ENCODE results near the gene SLC9A2.

Gene SLC9A2

GRCh38 chr2:102618452-102619413 is 620 bp upstream of the SLC9A2 start:
- DNase-seq (ENCODE audit: low spot score): no peak

- no peak for DNase-seq (ENCODE audit: low spot score)
Measured at GRCh38 chr2:102620332-102620731, 979 bp downstream of the SLC9A2 start.

- DNase-seq (ENCODE audit: low spot score): no peak
Measured at GRCh38 chr2:102621630-102622029, 2.3 kb downstream of the SLC9A2 start.

GRCh38 chr2:102622646-102623045 is 3.3 kb downstream of the SLC9A2 start:
- no peak for DNase-seq (ENCODE audit: low spot score)

GRCh38 chr2:102630458-102630857 is 11.1 kb downstream of the SLC9A2 start:
- no peak for DNase-seq (ENCODE audit: low spot score)

- no peak for DNase-seq (ENCODE audit: low spot score)
Measured at GRCh38 chr2:102632380-102633175, 13.2 kb downstream of the SLC9A2 start.

GRCh38 chr2:102634831-102635241 is 15.5 kb downstream of the SLC9A2 start:
- DNase-seq (ENCODE audit: low spot score): no peak

GRCh38 chr2:102635317-102635716 is 16.0 kb downstream of the SLC9A2 start:
- no peak for DNase-seq (ENCODE audit: low spot score)

- no peak for DNase-seq (ENCODE audit: low spot score)
Measured at GRCh38 chr2:102636283-102636907, 17.0 kb downstream of the SLC9A2 start.

- no peak for DNase-seq (ENCODE audit: low spot score)
Measured at GRCh38 chr2:102637358-102637757, 18.0 kb downstream of the SLC9A2 start.

GRCh38 chr2:102639429-102639828 is 20.1 kb downstream of the SLC9A2 start:
- no peak for DNase-seq (ENCODE audit: low spot score)

GRCh38 chr2:102652126-102652525 is 32.8 kb downstream of the SLC9A2 start:
- no peak for DNase-seq (ENCODE audit: low spot score)

- no peak for DNase-seq (ENCODE audit: low spot score)
Measured at GRCh38 chr2:102657770-102658169, 38.4 kb downstream of the SLC9A2 start.

- DNase-seq (ENCODE audit: low spot score): no peak
Measured at GRCh38 chr2:102660070-102660469, 40.7 kb downstream of the SLC9A2 start.

- DNase-seq (ENCODE audit: low spot score): no peak
Measured at GRCh38 chr2:102660574-102660973, 41.2 kb downstream of the SLC9A2 start.

- no peak for DNase-seq (ENCODE audit: low spot score)
Measured at GRCh38 chr2:102661846-102662245, 42.5 kb downstream of the SLC9A2 start.

GRCh38 chr2:102662833-102663232 is 43.5 kb downstream of the SLC9A2 start:
- no peak for DNase-seq (ENCODE audit: low spot score)

GRCh38 chr2:102663381-102663780 is 44.0 kb downstream of the SLC9A2 start:
- DNase-seq (ENCODE audit: low spot score): no peak

GRCh38 chr2:102664471-102664909 is 45.1 kb downstream of the SLC9A2 start:
- no peak for DNase-seq (ENCODE audit: low spot score)

- DNase-seq (ENCODE audit: low spot score): no peak
Measured at GRCh38 chr2:102667072-102667471, 47.7 kb downstream of the SLC9A2 start.

- no peak for DNase-seq (ENCODE audit: low spot score)
Measured at GRCh38 chr2:102668171-102668570, 48.8 kb downstream of the SLC9A2 start.

- DNase-seq (ENCODE audit: low spot score): no peak
Measured at GRCh38 chr2:102669401-102669800, 50.0 kb downstream of the SLC9A2 start.
